IMR-90 (cell line): Measurements from ENCODE around the gene PUS3.

Experiments used
- BHLHE40 ChIP-seq: fragments of 150-350 bp; IDR thresholded peaks from 2 replicates; pipeline ENCODE4 v1.6.1; 2016; ENCODE audit warnings: mild to moderate bottlenecking, low read depth, low read length
- CEBPB ChIP-seq: IDR thresholded peaks from 2 replicates; pipeline ENCODE4 v1.6.1; 2012; ENCODE audit warnings: low read depth, low read length, improper control_type of control experiment
- MAFK ChIP-seq: IDR thresholded peaks from 2 replicates; pipeline ENCODE4 v1.6.1; 2012; ENCODE audit warnings: low read depth, low read length, improper control_type of control experiment
- MAZ ChIP-seq: IDR thresholded peaks from 2 replicates; pipeline ENCODE4 v1.6.1; 2012; ENCODE audit warnings: low read depth, mild to moderate bottlenecking, low read length, improper control_type of control experiment, moderate library complexity, borderline replicate concordance
- MXI1 ChIP-seq: IDR thresholded peaks from 2 replicates; pipeline ENCODE4 v1.6.1; 2012; ENCODE audit warnings: low read depth, mild to moderate bottlenecking, low read length, moderate library complexity, borderline replicate concordance
- POLR2A ChIP-seq: IDR thresholded peaks from 2 replicates; pipeline ENCODE4 v1.6.1; 2012; ENCODE audit warnings: mild to moderate bottlenecking, low read depth, low read length
- RAD21 ChIP-seq: IDR thresholded peaks from 2 replicates; pipeline ENCODE4 v1.6.1; 2012; ENCODE audit warnings: low read length, improper control_type of control experiment
- RFX5 ChIP-seq: IDR thresholded peaks from 2 replicates; pipeline ENCODE4 v1.8.0; 2012; ENCODE audit warnings: low read depth, mild to moderate bottlenecking, low read length, moderate library complexity
- SMC3 ChIP-seq: fragments of 150-350 bp; IDR thresholded peaks from 2 replicates; pipeline ENCODE4 v1.6.1; 2016; ENCODE audit warnings: low read depth, mild to moderate bottlenecking, antibody characterized with exemption, low read length, moderate library complexity
- TF ChIP-seq, protein P1 (sequence below): conservative IDR thresholded peaks from 2 replicates; pipeline ENCODE4 v1.5.1; 2012; ENCODE audit warnings: mild to moderate bottlenecking, low read depth, low read length, improper control_type of control experiment
- TF ChIP-seq, protein P2 (sequence below): fragments of 150-350 bp; IDR thresholded peaks from 2 replicates; pipeline ENCODE4 v1.6.1; 2017; ENCODE audit warnings: mild to moderate bottlenecking, antibody characterized with exemption, low read length, low read depth

DNA sequence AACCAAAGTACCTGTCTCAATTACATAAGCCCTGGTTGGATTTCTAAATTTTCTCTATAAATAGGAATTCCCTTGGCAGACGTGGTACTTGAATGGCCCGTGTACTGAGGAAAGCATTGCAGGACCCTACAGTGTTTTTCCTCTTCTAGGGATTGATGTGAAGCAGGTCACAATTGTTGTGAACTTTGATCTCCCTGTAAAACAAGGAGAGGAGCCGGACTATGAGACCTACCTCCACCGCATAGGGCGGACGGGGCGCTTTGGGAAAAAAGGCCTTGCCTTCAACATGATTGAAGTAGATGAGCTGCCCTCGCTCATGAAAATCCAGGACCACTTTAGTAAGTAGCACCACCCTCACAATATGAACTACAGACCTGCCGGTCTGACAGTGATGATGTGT lies 18.0 kb upstream of the PUS3 start:
- TF ChIP-seq POLR2A (no peak), MAZ (no peak), BHLHE40 (no peak), MXI1 (no peak), RAD21 (no peak), CEBPB (no peak), RFX5 (no peak), MAFK (no peak), SMC3 (no peak)
- TF ChIP-seq, protein P1, sequence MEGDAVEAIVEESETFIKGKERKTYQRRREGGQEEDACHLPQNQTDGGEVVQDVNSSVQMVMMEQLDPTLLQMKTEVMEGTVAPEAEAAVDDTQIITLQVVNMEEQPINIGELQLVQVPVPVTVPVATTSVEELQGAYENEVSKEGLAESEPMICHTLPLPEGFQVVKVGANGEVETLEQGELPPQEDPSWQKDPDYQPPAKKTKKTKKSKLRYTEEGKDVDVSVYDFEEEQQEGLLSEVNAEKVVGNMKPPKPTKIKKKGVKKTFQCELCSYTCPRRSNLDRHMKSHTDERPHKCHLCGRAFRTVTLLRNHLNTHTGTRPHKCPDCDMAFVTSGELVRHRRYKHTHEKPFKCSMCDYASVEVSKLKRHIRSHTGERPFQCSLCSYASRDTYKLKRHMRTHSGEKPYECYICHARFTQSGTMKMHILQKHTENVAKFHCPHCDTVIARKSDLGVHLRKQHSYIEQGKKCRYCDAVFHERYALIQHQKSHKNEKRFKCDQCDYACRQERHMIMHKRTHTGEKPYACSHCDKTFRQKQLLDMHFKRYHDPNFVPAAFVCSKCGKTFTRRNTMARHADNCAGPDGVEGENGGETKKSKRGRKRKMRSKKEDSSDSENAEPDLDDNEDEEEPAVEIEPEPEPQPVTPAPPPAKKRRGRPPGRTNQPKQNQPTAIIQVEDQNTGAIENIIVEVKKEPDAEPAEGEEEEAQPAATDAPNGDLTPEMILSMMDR: no peak
- TF ChIP-seq, protein P2, sequence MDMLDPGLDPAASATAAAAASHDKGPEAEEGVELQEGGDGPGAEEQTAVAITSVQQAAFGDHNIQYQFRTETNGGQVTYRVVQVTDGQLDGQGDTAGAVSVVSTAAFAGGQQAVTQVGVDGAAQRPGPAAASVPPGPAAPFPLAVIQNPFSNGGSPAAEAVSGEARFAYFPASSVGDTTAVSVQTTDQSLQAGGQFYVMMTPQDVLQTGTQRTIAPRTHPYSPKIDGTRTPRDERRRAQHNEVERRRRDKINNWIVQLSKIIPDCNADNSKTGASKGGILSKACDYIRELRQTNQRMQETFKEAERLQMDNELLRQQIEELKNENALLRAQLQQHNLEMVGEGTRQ: no peak
